GM19351 (cell line): ENCODE data around the gene LRRC43.

Experiments
- ATAC-seq: cut with Tn5 transposase; IDR thresholded peaks from one replicate; pipeline ENCODE4 v1.9.1; 2021; ENCODE audit warnings: mild to moderate bottlenecking, moderate library complexity; ENCODE audit not compliant: unreplicated experiment

Gene LRRC43

DNA sequence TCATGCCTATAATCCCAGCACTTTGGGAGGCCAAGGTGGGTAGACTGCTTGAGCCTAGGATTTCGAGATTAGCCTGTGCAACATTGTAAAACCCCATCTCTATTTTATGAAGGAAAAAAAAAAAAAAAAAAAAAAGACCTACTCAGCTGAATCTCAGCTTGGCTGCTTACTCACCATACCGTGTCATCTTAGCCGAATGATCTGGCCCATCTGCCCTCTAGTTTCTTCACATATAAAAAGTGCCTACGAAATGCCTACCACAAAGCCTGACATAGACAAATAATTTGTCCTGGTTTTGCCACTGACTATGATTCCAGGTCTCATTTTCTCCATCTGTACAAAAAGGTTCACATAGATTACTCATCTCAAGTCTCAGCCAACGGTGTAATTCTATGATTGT, 32.8 kb downstream of the LRRC43 start:
- ATAC-seq: no peak

DNA sequence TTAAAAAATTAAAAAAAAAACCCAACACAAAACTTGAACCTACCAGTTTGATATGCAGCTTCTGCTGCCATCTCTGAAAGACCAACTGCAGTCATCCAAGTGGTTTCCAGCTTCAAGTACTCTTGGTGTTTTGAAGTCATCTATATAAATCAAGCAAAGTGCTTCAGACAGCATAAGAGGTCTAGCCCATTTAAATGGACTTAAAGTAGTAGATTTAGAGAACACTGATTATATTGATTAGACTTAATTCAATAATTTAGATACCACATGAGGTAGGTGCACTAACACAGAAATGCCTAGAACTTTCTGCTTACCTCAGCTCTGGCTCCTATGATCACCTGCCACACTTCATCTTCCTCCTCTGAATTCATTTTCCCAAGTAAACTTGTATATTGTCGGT, 33.5 kb downstream of the LRRC43 start:
- ATAC-seq: no peak

DNA sequence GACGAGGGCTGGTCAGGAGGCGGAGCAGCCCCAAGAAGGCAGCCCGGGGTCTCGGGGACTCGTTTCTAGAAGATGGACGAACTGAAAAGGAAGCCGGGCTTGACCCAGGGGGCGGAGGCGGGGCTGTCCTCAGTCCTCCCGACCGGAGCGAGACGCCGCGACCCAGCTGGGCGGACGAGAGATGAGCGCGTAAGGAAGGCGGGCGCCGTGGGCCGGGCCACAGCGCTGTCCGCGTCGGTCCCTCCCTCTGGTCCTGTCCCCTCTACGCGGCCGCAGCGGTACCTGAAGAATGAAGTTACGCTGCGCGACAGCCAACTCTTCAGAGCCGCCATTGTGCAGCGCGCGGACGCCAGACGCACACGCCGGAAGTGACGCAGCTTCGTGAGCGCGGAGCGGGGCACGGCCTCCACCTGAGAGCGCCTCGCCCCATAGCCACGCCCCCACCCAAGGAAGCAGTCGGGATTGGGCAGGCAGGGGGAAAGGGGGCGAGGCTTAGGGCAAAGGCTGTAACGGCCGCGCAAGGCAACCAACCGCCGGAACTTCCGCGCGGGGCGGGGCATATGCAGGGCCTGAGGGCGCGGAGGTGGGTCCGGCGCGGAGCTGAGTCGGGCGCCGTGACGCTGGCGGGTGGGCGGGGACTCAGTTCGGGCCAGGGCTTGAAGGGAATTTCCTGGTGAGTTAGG, 42.9 kb downstream of the LRRC43 start, which contains the start of gene DIABLO:
TSS of gene DIABLO (minus strand) at position 370 of the 683 bp plus-strand sequence. CDS start at position 332, 38 bp downstream.
- peak; percentile 86 for ATAC-seq

DNA sequence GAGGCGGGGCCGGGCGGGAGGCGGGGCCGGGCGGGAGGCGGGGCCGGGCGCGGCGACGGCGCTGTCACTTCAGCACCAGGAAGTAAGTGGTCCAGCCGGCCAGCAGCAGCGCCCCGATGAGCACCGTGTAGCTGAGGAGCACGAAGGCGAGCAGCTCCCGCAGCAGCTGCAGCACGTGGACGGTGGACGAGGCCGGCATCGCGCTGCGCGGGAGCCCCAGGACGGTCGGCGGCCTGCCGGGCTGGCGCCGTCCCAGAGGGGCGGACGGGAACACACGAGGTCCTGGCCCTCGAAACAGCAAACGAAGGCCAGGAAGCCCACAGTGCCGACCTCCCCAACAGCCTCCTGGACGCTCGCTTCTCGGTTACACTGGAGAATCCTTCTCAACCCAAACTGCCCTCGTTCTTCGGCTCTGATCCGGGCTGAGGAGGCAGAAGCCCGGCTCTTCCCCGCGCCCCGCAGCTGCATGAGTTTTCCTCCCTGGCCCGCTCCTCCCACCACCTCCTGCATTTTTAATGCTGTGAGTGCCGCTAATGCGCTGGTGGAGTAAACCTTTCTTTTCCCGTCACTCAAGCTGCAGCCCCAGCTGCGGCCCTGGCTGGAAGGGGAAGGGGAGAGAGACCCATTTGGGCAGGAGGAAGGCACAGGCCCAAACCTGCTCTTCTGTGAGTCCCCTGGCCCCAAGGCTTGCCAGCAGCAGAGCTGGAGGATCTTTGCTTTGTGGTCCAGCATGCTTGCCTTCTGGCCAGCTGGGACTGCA, 43.6 kb downstream of the LRRC43 start:
- ATAC-seq: no peak

DNA sequence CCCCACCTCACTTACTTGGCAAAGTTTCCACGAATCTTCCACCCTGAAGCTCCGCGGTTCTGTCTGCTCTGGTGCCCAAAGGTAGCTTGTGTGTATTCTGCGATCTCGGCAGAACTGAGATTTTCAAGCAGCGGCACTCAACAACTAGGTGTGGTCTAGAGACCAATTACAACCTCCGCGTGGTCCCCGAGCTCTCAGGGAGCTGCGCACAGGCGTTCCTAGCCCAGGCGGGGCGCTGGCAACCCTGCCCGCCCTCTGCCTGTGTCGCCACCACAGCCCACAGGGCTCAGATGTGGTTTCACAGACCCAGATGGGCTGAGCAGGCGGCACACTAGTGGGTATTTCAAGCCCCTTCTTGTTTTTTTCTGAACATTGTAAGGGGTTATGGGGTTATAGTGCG, 44.4 kb downstream of the LRRC43 start:
- ATAC-seq: no peak

DNA sequence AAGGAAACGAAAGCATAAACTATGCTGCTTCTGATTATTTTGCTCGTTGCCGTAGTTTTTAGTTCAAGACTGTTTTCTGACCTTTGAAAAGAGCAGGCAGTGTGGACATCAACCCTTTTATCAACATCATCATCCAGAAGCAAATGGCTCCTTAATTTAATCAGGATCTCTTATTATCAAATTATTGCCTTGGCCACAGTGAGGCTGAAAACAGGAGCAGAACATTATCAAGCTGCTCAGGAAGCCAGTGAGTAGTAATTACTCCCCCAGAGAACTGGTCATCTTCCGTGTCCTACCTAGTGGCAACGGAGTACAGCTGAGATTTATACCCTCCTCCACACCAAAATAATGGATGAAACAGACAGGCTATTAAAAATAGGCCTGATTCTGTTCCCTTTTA, 45.2 kb downstream of the LRRC43 start:
- ATAC-seq: no peak

DNA sequence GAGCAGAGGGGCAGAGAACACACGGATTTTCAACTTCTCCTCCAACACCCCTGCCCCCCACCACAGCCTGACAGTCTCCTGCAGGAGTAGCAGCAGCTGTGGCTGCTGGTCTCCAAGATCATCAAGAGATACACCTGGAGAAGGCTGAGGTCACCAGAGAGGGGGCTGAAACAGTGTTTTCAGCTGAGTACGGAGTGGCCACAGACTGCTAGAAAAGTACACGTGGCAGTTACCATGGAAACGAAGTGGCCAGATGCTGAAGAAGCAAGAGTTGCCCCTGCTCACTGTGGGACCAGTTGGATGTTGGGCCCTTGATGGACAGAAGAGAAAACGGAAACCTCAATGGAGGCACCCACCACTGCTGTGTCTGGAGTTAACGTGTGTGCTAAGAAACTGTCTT, 47.9 kb downstream of the LRRC43 start:
- ATAC-seq: no peak

DNA sequence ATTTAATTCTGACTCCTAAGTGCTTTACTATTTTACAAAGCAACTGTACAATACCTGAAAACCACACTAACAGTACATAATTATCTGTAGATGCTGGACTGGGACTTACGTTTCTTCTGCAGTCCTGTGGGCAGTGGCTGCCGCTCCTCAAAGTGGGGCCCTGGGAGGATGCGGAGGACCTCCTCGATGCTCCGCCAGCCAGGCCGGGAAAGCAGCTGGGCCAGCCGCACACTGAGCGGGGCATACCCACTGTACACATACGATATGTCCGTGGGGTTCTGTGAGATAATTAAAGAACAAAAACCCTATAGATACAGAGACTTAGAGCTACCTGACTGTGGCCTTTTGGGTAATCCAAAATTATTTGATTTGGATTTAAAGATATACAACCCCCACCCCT, 49.8 kb downstream of the LRRC43 start:
- ATAC-seq: no peak

DNA sequence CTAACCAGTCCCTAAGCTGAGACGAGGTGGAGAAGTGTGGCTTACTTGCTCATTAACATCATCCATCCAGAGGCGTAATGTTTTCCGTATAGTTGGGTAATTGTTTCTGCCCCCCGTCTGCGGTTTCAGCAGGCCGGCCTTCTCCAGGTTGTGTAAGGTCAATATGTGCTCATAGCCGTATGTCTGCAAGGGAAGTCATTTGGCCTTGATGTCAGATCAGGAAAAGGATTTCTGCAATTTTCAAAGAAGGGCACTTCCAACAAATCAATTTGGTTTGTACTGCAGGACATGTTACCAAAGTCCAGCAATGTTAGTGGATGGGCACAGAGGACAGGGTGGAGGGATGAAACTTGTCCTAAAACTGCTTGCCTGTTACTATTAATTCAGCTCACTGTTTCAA, 52.8 kb downstream of the LRRC43 start:
- ATAC-seq: no peak

DNA sequence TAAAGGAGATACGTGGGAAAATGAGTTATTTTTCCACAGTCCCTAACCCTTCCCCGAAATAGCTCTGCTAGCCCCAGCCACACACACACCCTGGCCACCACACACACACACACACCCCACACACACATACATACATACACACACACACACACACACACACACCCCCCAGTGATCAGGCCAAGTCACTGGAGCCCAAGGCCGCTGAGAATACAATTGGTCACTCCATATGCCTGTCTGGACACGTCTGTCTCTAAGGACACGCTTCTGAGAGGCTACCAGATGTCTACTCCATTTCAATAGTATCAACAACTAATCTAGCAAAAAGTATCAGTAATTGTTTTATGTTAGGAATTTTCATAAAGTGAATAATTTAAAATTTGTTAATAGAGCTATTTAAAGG, 55.9 kb downstream of the LRRC43 start:
- ATAC-seq: no peak

DNA sequence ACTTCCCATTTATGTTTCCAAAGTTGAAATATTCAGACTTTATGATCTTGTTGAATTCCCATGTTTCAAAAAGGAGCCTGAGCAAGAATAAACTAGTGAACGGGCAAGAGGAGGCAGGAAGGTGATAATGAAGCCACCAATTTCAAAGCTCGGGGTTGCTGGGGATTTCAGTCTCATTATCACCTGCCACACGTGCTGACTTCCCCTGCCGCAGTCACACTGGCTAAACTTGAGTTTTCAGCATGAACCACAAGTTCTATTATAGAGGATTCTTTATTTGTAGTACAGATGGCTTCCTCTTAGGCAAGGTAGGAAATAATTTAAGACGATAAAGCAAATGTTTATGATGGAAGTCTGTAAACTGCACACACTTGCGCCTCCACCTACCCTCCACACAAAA, 61.0 kb downstream of the LRRC43 start:
- ATAC-seq: no peak

DNA sequence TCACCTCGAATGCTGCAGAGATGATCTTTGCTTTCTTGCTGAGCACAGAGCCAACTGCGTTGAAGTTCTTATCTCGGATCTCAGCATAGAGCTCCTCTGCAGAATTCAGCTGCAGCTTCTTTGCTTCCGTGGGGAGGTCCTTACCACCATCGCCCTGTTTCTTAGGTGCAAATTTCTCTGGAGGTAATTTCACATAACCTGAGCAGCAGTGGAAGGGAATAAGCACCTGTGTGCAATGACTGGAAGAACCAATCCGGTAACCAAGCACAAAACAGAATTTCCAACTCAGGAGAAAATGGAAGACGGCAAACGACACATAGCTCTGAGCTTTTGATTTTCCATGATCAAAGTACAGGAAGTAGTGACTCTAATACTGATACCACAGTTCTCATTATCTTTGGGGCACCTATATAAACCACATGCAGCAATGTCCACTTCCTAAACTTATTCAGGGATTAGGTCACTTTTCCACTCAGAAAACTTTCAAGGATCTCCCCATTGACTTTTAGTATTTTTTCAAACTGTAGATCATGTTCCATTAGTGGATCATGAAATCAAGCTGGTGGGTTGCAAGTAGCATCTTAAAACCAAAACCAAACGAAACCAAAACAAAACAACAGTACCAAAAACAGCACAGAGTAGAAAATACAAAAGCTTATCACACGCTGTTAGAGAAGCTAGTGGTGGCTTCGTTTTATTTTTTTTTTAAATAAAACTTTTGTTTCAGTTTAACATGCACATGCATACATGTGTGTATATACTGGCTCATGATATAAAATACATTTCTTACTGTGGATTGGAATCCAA, 61.8 kb downstream of the LRRC43 start:
- ATAC-seq: no peak

DNA sequence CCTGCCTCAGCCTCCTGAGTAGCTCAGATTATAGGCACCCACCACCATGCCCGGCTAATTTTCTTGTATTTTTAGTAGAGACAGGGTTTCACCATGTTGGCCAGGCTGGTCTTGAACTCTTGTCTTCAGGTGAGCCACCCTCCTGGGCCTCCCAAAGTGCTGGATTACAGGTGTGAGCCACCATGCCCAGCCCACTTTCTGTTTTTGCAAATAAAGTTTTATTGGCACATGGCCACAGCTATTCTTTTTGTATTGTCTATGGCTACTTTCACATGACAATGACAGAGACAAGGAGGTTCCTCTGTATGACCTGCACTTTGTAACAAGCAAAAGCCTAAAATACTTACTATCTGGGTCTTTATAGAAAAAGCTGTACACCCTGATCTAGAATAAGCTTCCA, 62.6 kb downstream of the LRRC43 start:
- no peak for ATAC-seq

DNA sequence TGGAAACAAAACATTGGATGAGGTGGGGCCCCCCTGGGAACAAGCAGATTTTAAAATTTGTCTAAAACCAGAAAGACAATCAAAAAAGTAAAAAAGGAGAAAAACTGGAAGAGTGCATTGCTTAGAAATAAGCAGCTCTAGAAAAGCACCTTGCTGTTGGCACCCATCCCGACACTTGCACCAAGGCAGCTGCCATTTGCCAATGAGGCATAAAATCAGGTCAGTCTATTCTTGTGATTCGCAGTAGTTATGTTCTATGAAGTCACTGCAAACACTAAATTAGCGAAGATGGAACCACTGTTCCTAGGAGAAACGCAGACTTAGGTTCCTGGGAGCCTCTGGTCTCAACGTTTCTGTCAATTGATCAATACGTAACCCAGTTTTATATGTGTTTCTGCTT, 67.1 kb downstream of the LRRC43 start:
- ATAC-seq: no peak

DNA sequence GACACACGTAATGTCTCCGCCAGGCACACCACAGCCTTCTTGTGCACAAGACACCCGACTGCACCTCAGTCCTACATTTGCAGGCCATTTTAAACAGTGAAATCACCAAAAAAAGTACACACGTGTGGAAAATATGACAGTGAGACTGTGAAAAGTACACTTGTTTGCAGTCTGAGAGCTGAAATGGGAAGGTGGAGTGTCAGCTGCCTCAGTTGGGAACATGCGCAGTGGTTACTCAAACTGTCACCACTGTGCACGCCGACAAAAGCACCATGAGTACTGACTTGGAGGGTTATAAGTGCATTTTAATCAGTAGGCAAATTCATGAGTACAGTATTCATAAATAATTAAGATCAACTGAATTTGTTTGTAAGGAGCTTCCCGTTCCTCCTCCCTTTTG, 67.6 kb downstream of the LRRC43 start:
- no peak for ATAC-seq
